WTC11 (cell line): ENCODE measurements around the gene XRCC1. TPM values are rescaled to one million over a fixed set of nuclear protein-coding genes. Genes with fewer than 3 reads are reported as not detected.

Experiments used
- ATAC-seq: fragments of 200-7000 bp; cut with Tn5 transposase; 2 replicates; pipeline ENCODE4 v1.10.0; 2021; ENCODE audit warnings: mild to moderate bottlenecking, moderate library complexity
- CTCF ChIA-PET: fragments of 300-600 bp; sonication (Branson Sonifier 250); formaldehyde crosslinking; loops from one replicate; lab custom pipeline; 2021; ENCODE audit warnings: antibody characterized with exemption; lab: Charles Lee
- POLR2A ChIA-PET: fragments of 350-600 bp; sonication (Branson Sonifier 250); formaldehyde crosslinking; loops from one replicate; lab custom pipeline; 2021; ENCODE audit warnings: antibody characterized with exemption; lab: Charles Lee
- DNase-seq: peaks from one replicate; pipeline ENCODE4 v3.0.0; 2021; ENCODE audit warnings: low spot score
- H3K27ac Mint-ChIP-seq: 2 replicates; pipeline ENCODE4 v1.8.0; 2021; ENCODE audit warnings: mixed read lengths
- H3K27me3 Mint-ChIP-seq: 2 replicates; pipeline ENCODE4 v1.8.0; 2021; ENCODE audit warnings: low read depth, mild to moderate bottlenecking, moderate library complexity, mixed read lengths
- H3K36me3 Mint-ChIP-seq: 2 replicates; pipeline ENCODE4 v1.8.0; 2021; ENCODE audit warnings: mixed read lengths
- H3K4me1 Mint-ChIP-seq: 2 replicates; pipeline ENCODE4 v1.8.0; 2022; ENCODE audit warnings: mixed read lengths
- H3K4me3 Mint-ChIP-seq: 2 replicates; pipeline ENCODE4 v1.8.0; 2021; ENCODE audit warnings: mild to moderate bottlenecking, moderate library complexity, mixed read lengths
- H3K9me3 Mint-ChIP-seq: 2 replicates; pipeline ENCODE4 v1.8.0; 2021; ENCODE audit warnings: mixed read lengths
- CBFB ChIP-seq: sonication (generic); formaldehyde crosslinking; IDR thresholded peaks from 2 replicates; pipeline ENCODE4 v1.8.1; 2022; ENCODE audit warnings: mild to moderate bottlenecking, low read depth, missing genetic modification reagents
- KAT7 ChIP-seq: sonication (generic); formaldehyde crosslinking; IDR thresholded peaks from 2 replicates; pipeline ENCODE4 v1.8.1; 2023; ENCODE audit warnings: missing genetic modification reagents, mild to moderate bottlenecking, borderline replicate concordance
- NFYB ChIP-seq: sonication (generic); formaldehyde crosslinking; conservative IDR thresholded peaks from 2 replicates; pipeline ENCODE4 v1.8.0; 2022; ENCODE audit warnings: low read depth, missing genetic modification reagents
- SMAD3 ChIP-seq: sonication (generic); formaldehyde crosslinking; IDR thresholded peaks from 2 replicates; pipeline ENCODE4 v1.8.0; 2022; ENCODE audit warnings: missing genetic modification reagents, mild to moderate bottlenecking, borderline replicate concordance
- SMAD4 ChIP-seq: sonication (generic); formaldehyde crosslinking; IDR thresholded peaks from 2 replicates; pipeline ENCODE4 v1.8.0; 2022; ENCODE audit warnings: mild to moderate bottlenecking, missing genetic modification reagents
- TP53 ChIP-seq: sonication (generic); formaldehyde crosslinking; IDR thresholded peaks from 2 replicates; pipeline ENCODE4 v1.8.1; 2023; ENCODE audit warnings: mild to moderate bottlenecking, missing genetic modification reagents
- ZNF219 ChIP-seq: sonication (generic); formaldehyde crosslinking; IDR thresholded peaks from 2 replicates; pipeline ENCODE4 v1.8.0; 2023; ENCODE audit warnings: missing genetic modification reagents, mild to moderate bottlenecking, borderline replicate concordance
- ZNF671 ChIP-seq: fragments of 250-450 bp; sonication (Bioruptor Pico); IDR thresholded peaks from 2 replicates; pipeline ENCODE4 v1.8.0; 2021; ENCODE audit warnings: mild to moderate bottlenecking
- total RNA-seq: library from RNA; stranded (reverse); gene quantifications from 3 replicates; pipeline ENCODE4 v1.2.3, GENCODE V29; 2021
- TF ChIP-seq, protein P1 (sequence below): sonication (generic); formaldehyde crosslinking; IDR thresholded peaks from 2 replicates; pipeline ENCODE4 v1.8.0; 2022; ENCODE audit warnings: missing genetic modification reagents
- TF ChIP-seq, protein P2 (sequence below): sonication (generic); formaldehyde crosslinking; IDR thresholded peaks from 2 replicates; pipeline ENCODE4 v1.8.0; 2022; ENCODE audit warnings: mild to moderate bottlenecking, missing genetic modification reagents
- TF ChIP-seq, protein P3 (sequence below): sonication (generic); formaldehyde crosslinking; IDR thresholded peaks from 2 replicates; pipeline ENCODE4 v1.8.1; 2022; ENCODE audit warnings: mild to moderate bottlenecking, missing genetic modification reagents, moderate library complexity, borderline replicate concordance
- TF ChIP-seq, protein P4 (sequence below): sonication (generic); formaldehyde crosslinking; IDR thresholded peaks from 2 replicates; pipeline ENCODE4 v1.8.1; 2023; ENCODE audit warnings: mild to moderate bottlenecking, missing genetic modification reagents, moderate library complexity
- TF ChIP-seq, protein P5 (sequence below): sonication (generic); formaldehyde crosslinking; IDR thresholded peaks from 2 replicates; pipeline ENCODE4 v1.8.1; 2023; ENCODE audit warnings: mild to moderate bottlenecking, missing genetic modification reagents, moderate library complexity
- TF ChIP-seq, protein P6 (sequence below): fragments of 250-450 bp; sonication (Bioruptor Pico); IDR thresholded peaks from 2 replicates; pipeline ENCODE4 v1.8.0; 2021; ENCODE audit warnings: mild to moderate bottlenecking
- TF ChIP-seq, protein P7 (sequence below): sonication (generic); formaldehyde crosslinking; conservative IDR thresholded peaks from 2 replicates; pipeline ENCODE4 v1.8.1; 2022; ENCODE audit warnings: mild to moderate bottlenecking, missing genetic modification reagents
- TF ChIP-seq, protein P8 (sequence below): sonication (generic); formaldehyde crosslinking; IDR thresholded peaks from 2 replicates; pipeline ENCODE4 v1.8.0; 2022; ENCODE audit warnings: mild to moderate bottlenecking, missing genetic modification reagents
- TF ChIP-seq, protein P9 (sequence below): sonication (generic); formaldehyde crosslinking; IDR thresholded peaks from 2 replicates; pipeline ENCODE4 v1.8.1; 2023; ENCODE audit warnings: mild to moderate bottlenecking, missing genetic modification reagents, borderline replicate concordance

Gene XRCC1
- total RNA-seq, 1 experiment from 2014 or later, result 48.3 TPM

DNA sequence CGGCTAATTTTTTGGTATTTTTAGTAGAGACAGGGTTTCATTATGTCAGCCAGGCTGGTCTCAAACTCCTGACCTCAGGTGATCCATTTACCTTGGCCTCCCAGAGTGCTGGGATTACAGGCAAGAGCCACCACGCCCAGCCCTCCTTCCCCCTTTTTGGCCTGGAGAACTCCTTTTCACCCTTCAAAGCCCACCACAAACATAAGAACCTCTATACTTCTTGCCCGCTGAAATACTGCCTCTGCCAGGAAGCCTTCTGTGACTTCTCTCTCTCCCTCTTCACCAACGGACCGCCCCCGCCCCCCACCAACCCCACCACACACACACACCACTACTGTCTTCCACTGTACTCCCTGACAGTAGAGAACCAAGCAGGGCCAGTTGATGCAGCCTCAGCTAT, 41.6 kb upstream of the XRCC1 start (continued):
- TF ChIP-seq, protein P1, sequence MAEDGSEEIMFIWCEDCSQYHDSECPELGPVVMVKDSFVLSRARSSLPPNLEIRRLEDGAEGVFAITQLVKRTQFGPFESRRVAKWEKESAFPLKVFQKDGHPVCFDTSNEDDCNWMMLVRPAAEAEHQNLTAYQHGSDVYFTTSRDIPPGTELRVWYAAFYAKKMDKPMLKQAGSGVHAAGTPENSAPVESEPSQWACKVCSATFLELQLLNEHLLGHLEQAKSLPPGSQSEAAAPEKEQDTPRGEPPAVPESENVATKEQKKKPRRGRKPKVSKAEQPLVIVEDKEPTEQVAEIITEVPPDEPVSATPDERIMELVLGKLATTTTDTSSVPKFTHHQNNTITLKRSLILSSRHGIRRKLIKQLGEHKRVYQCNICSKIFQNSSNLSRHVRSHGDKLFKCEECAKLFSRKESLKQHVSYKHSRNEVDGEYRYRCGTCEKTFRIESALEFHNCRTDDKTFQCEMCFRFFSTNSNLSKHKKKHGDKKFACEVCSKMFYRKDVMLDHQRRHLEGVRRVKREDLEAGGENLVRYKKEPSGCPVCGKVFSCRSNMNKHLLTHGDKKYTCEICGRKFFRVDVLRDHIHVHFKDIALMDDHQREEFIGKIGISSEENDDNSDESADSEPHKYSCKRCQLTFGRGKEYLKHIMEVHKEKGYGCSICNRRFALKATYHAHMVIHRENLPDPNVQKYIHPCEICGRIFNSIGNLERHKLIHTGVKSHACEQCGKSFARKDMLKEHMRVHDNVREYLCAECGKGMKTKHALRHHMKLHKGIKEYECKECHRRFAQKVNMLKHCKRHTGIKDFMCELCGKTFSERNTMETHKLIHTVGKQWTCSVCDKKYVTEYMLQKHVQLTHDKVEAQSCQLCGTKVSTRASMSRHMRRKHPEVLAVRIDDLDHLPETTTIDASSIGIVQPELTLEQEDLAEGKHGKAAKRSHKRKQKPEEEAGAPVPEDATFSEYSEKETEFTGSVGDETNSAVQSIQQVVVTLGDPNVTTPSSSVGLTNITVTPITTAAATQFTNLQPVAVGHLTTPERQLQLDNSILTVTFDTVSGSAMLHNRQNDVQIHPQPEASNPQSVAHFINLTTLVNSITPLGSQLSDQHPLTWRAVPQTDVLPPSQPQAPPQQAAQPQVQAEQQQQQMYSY, result no peak
- TF ChIP-seq ZNF671 (CRISPR knock-in tag), result no peak
- TF ChIP-seq, protein P2, sequence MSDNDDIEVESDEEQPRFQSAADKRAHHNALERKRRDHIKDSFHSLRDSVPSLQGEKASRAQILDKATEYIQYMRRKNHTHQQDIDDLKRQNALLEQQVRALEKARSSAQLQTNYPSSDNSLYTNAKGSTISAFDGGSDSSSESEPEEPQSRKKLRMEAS (CRISPR knock-in tag), result no peak
- no peak for TF ChIP-seq CBFB (CRISPR knock-in tag)
- no peak for TF ChIP-seq NFYB (CRISPR knock-in tag)

DNA sequence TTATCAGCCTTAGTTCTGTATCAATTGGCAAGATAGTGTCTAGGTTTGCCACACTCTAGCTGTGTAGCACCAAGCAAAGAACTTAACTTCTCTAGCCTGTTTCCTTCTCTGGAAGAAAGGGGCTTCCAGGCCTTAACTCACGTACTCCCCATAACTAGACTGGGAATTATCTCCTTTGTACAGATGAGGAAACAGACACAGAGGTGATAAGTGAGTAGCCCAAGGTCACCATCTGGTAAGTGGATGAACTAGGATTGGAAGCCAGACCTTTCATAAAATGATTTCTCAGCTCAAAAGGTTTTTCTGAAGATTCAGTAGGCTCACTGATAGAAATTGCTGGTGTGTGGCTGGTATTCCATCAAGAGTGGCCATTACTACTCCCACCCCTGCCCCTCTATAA, 41.0 kb upstream of the XRCC1 start:
- DNase-seq (no peak), ATAC-seq (no peak)
- peaks cover 24% of the 10 kb centered on the region for H3K9me3 Mint-ChIP-seq
- no peak for TF ChIP-seq CBFB (CRISPR knock-in tag)
- TF ChIP-seq, protein P3, sequence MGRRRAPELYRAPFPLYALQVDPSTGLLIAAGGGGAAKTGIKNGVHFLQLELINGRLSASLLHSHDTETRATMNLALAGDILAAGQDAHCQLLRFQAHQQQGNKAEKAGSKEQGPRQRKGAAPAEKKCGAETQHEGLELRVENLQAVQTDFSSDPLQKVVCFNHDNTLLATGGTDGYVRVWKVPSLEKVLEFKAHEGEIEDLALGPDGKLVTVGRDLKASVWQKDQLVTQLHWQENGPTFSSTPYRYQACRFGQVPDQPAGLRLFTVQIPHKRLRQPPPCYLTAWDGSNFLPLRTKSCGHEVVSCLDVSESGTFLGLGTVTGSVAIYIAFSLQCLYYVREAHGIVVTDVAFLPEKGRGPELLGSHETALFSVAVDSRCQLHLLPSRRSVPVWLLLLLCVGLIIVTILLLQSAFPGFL (CRISPR knock-in tag), result no peak
- TF ChIP-seq, protein P4, sequence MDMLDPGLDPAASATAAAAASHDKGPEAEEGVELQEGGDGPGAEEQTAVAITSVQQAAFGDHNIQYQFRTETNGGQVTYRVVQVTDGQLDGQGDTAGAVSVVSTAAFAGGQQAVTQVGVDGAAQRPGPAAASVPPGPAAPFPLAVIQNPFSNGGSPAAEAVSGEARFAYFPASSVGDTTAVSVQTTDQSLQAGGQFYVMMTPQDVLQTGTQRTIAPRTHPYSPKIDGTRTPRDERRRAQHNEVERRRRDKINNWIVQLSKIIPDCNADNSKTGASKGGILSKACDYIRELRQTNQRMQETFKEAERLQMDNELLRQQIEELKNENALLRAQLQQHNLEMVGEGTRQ (CRISPR knock-in tag), result no peak
- TF ChIP-seq, protein P5, sequence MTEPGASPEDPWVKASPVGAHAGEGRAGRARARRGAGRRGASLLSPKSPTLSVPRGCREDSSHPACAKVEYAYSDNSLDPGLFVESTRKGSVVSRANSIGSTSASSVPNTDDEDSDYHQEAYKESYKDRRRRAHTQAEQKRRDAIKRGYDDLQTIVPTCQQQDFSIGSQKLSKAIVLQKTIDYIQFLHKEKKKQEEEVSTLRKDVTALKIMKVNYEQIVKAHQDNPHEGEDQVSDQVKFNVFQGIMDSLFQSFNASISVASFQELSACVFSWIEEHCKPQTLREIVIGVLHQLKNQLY (CRISPR knock-in tag), result no peak
- CTCF ChIA-PET, result interaction anchor here (0.8 to 1.3 kb wide), 2 partner anchors 46 to 61 kb away, joined by 3 to 4 read pairs; no protein-coding TSS in a partner anchor
- peaks cover 27% of the 10 kb centered on the region for H3K36me3 Mint-ChIP-seq
- H3K4me3 Mint-ChIP-seq, result no peak overlapping the region
- H3K27me3 Mint-ChIP-seq, result no peaks in the 10 kb centered on the region; the same call in 1 of the 2 replicates
- H3K27ac Mint-ChIP-seq, result no peak overlapping the region
- POLR2A ChIA-PET, result no interaction called here
- peaks cover 10% of the 10 kb centered on the region for H3K4me1 Mint-ChIP-seq

DNA sequence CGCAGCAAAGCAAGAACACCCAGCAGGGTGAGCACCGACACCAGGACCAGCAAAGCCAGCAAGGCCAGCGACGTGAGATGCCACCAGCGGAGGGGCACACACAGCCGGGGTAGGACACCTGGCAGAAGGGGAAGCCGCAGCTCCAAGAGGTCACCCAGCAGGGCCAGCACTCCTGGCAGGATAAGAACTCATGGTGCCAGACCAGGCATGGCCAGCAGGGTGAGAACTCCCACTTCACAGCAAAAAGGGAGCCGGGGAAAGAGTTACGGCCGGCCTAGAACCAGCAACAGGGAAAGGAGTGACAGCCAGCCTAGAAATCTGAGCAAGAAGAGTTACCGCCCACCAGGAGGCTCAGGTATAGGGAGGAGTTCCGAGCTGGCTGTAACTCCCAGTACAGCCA, 37.0 kb upstream of the XRCC1 start:
- POLR2A ChIA-PET, result no interaction called here
- no peaks in the 10 kb centered on the region; the same call in 1 of the 2 replicates for H3K27me3 Mint-ChIP-seq
- no peak for ATAC-seq
- H3K36me3 Mint-ChIP-seq, result peaks cover 27% of the 10 kb centered on the region
- H3K4me3 Mint-ChIP-seq, result no peak overlapping the region
- no peak overlapping the region for H3K27ac Mint-ChIP-seq
- H3K9me3 Mint-ChIP-seq, result peaks cover 24% of the 10 kb centered on the region
- no peak for DNase-seq
- peaks cover 6% of the 10 kb centered on the region; the same call in 1 of the 2 replicates for H3K4me1 Mint-ChIP-seq
- CTCF ChIA-PET, result no interaction called here
- TF ChIP-seq, protein P6, sequence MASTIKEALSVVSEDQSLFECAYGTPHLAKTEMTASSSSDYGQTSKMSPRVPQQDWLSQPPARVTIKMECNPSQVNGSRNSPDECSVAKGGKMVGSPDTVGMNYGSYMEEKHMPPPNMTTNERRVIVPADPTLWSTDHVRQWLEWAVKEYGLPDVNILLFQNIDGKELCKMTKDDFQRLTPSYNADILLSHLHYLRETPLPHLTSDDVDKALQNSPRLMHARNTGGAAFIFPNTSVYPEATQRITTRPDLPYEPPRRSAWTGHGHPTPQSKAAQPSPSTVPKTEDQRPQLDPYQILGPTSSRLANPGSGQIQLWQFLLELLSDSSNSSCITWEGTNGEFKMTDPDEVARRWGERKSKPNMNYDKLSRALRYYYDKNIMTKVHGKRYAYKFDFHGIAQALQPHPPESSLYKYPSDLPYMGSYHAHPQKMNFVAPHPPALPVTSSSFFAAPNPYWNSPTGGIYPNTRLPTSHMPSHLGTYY (CRISPR knock-in tag), result no peak
- TF ChIP-seq SMAD3 (CRISPR knock-in tag), result no peak
- no peak for TF ChIP-seq TP53
- TF ChIP-seq KAT7 (CRISPR knock-in tag), result no peak
- TF ChIP-seq, protein P7, sequence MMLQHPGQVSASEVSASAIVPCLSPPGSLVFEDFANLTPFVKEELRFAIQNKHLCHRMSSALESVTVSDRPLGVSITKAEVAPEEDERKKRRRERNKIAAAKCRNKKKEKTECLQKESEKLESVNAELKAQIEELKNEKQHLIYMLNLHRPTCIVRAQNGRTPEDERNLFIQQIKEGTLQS, result no peak
- TF ChIP-seq, protein P8, sequence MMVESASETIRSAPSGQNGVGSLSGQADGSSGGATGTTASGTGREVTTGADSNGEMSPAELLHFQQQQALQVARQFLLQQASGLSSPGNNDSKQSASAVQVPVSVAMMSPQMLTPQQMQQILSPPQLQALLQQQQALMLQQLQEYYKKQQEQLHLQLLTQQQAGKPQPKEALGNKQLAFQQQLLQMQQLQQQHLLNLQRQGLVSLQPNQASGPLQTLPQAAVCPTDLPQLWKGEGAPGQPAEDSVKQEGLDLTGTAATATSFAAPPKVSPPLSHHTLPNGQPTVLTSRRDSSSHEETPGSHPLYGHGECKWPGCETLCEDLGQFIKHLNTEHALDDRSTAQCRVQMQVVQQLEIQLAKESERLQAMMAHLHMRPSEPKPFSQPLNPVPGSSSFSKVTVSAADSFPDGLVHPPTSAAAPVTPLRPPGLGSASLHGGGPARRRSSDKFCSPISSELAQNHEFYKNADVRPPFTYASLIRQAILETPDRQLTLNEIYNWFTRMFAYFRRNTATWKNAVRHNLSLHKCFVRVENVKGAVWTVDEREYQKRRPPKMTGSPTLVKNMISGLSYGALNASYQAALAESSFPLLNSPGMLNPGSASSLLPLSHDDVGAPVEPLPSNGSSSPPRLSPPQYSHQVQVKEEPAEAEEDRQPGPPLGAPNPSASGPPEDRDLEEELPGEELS (CRISPR knock-in tag), result no peak
- TF ChIP-seq SMAD4 (CRISPR knock-in tag), result no peak
- TF ChIP-seq, protein P9, sequence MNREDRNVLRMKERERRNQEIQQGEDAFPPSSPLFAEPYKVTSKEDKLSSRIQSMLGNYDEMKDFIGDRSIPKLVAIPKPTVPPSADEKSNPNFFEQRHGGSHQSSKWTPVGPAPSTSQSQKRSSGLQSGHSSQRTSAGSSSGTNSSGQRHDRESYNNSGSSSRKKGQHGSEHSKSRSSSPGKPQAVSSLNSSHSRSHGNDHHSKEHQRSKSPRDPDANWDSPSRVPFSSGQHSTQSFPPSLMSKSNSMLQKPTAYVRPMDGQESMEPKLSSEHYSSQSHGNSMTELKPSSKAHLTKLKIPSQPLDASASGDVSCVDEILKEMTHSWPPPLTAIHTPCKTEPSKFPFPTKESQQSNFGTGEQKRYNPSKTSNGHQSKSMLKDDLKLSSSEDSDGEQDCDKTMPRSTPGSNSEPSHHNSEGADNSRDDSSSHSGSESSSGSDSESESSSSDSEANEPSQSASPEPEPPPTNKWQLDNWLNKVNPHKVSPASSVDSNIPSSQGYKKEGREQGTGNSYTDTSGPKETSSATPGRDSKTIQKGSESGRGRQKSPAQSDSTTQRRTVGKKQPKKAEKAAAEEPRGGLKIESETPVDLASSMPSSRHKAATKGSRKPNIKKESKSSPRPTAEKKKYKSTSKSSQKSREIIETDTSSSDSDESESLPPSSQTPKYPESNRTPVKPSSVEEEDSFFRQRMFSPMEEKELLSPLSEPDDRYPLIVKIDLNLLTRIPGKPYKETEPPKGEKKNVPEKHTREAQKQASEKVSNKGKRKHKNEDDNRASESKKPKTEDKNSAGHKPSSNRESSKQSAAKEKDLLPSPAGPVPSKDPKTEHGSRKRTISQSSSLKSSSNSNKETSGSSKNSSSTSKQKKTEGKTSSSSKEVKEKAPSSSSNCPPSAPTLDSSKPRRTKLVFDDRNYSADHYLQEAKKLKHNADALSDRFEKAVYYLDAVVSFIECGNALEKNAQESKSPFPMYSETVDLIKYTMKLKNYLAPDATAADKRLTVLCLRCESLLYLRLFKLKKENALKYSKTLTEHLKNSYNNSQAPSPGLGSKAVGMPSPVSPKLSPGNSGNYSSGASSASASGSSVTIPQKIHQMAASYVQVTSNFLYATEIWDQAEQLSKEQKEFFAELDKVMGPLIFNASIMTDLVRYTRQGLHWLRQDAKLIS (CRISPR knock-in tag), result no peak
- TF ChIP-seq ZNF219, result no peak
